CD14-positive monocyte (primary cell): Measurements from ENCODE around the gene MYL6B. TPM values are rescaled to one million over a fixed set of nuclear protein-coding genes. Genes with fewer than 3 reads are reported as not detected.

Experiments used
- DNase-seq, 3 donors: peaks; one replicate each; pipeline ENCODE4 v3.0.0-alpha.2; 2011 to 2022
- H2AFZ ChIP-seq: 2 replicates; pipeline ENCODE4 v1.6.0; 2012; ENCODE audit warnings: mild to moderate bottlenecking, low read depth, low read length, inconsistent platforms; ENCODE audit not compliant: insufficient read depth, poor library complexity, severe bottlenecking
- H3K27ac ChIP-seq, 2 donors: 1 replicate in 1 of 2; 2 replicates in 1 of 2; pipeline ENCODE4 v1.5.1; 2012 to 2013; ENCODE audit warnings: low read length in 2 of 2, control low read depth in 1 of 2, inconsistent platforms in 1 of 2, low read depth in 1 of 2, mild to moderate bottlenecking in 1 of 2
- H3K27me3 ChIP-seq, 2 donors: one replicate each; pipeline versions ENCODE4 v1.6.0 to v1.6.1; 2011 to 2013; ENCODE audit warnings: low read length in 2 of 2; ENCODE audit not compliant: control insufficient read depth in 2 of 2, insufficient read depth in 2 of 2
- H3K36me3 ChIP-seq, 2 donors: replicated peaks in 1 of 2; 1 replicate in 1 of 2; 2 replicates in 1 of 2; pipeline versions ENCODE4 v1.5.1 to v1.6.1; 2012 to 2013; ENCODE audit warnings: low read length in 2 of 2, control low read depth in 1 of 2, inconsistent platforms in 1 of 2, mild to moderate bottlenecking in 1 of 2; ENCODE audit not compliant: insufficient read depth in 2 of 2, control insufficient read depth in 1 of 2
- H3K4me1 ChIP-seq, 2 donors: 1 replicate in 1 of 2; 2 replicates in 1 of 2; pipeline versions ENCODE4 v1.5.1 to v1.6.1; 2012 to 2013; ENCODE audit warnings: low read length in 2 of 2, control low read depth in 1 of 2, inconsistent platforms in 1 of 2, mild to moderate bottlenecking in 1 of 2, moderate library complexity in 1 of 2; ENCODE audit not compliant: insufficient read depth in 2 of 2, control insufficient read depth in 1 of 2
- H3K4me2 ChIP-seq: replicated peaks from 2 replicates; pipeline ENCODE3; 2012; ENCODE audit warnings: low read length, moderate library complexity, mild to moderate bottlenecking; ENCODE audit not compliant: poor library complexity, severe bottlenecking; ENCODE audit errors: extremely low read depth
- H3K4me3 ChIP-seq, 3 experiments: fragments of 200-600 bp in 1 of 3; sonication (generic) in 1 of 3; replicated peaks in 1 of 3; 1 replicate in 2 of 3; 2 replicates in 1 of 3; pipeline ENCODE4 v1.5.1; 2011 to 2013; ENCODE audit warnings: low read length in 3 of 3, mild to moderate bottlenecking in 3 of 3, control low read depth in 2 of 3, low read depth in 2 of 3, inconsistent platforms in 1 of 3, moderate library complexity in 1 of 3
- H3K79me2 ChIP-seq: 2 replicates; pipeline ENCODE4 v1.6.0; 2012; ENCODE audit warnings: mild to moderate bottlenecking, control low read depth, inconsistent platforms, low read length, moderate library complexity; ENCODE audit not compliant: insufficient read depth
- H3K9ac ChIP-seq: 2 replicates; pipeline ENCODE4 v1.6.0; 2017; ENCODE audit warnings: low read length, mild to moderate bottlenecking; ENCODE audit not compliant: insufficient read depth, poor library complexity, severe bottlenecking
- H3K9me3 ChIP-seq, 2 donors: replicated peaks in 1 of 2; 1 replicate in 1 of 2; 2 replicates in 1 of 2; pipeline versions ENCODE4 v1.5.1 to v1.6.1; 2012 to 2013; ENCODE audit warnings: low read length in 2 of 2, control low read depth in 1 of 2; ENCODE audit not compliant: control insufficient read depth in 1 of 2, insufficient read depth in 1 of 2
- H4K20me1 ChIP-seq: 2 replicates; pipeline ENCODE4 v1.6.0; 2012; ENCODE audit warnings: mild to moderate bottlenecking, low read length, control low read depth, moderate library complexity; ENCODE audit not compliant: insufficient read depth
- H3K27ac Mint-ChIP-seq, 7 donors: one replicate each; pipeline ENCODE4 v1.8.0; 2020; ENCODE audit warnings: mild to moderate bottlenecking in 7 of 7, mixed read lengths in 7 of 7, moderate library complexity in 6 of 7, inconsistent platforms in 2 of 7
- H3K27me3 Mint-ChIP-seq, 3 donors: one replicate each; pipeline ENCODE4 v1.8.0; 2021 to 2022; ENCODE audit warnings: low read depth in 3 of 3, mild to moderate bottlenecking in 3 of 3, mixed read lengths in 3 of 3, moderate library complexity in 3 of 3, inconsistent platforms in 1 of 3
- H3K36me3 Mint-ChIP-seq, 2 donors: one replicate each; pipeline ENCODE4 v1.8.0; 2020; ENCODE audit warnings: mixed read lengths in 2 of 2, inconsistent platforms in 1 of 2, mild to moderate bottlenecking in 1 of 2
- H3K4me1 Mint-ChIP-seq: one replicate; pipeline ENCODE4 v1.8.0; 2020; ENCODE audit warnings: mild to moderate bottlenecking, mixed read lengths
- H3K4me3 Mint-ChIP-seq, 2 donors: one replicate each; pipeline ENCODE4 v1.8.0; 2020; ENCODE audit warnings: mild to moderate bottlenecking in 2 of 2, mixed read lengths in 2 of 2, moderate library complexity in 1 of 2
- H3K9me3 Mint-ChIP-seq, 7 donors: one replicate each; pipeline ENCODE4 v1.8.0; 2020 to 2022; ENCODE audit warnings: mixed read lengths in 7 of 7, mild to moderate bottlenecking in 6 of 7, moderate library complexity in 6 of 7, inconsistent platforms in 2 of 7
- CTCF ChIP-seq: fragments of 200-600 bp; IDR thresholded peaks from one replicate; pipeline ENCODE4 v1.8.0; 2022; ENCODE audit warnings: antibody characterized with exemption, mild to moderate bottlenecking
- whole genome bisulfite sequencing: methylation state at CpG from one replicate; pipeline ENCODE4 v1.1.5; 2013; ENCODE audit warnings: missing lambda C conversion rate; ENCODE audit not compliant: insufficient coverage; 5-methylcytosine and 5-hydroxymethylcytosine counted together
- intact Hi-C, 2 donors: fragments of 100-400 bp; cut with micrococcal nuclease; formaldehyde crosslinking; loops; one replicate each; pipeline versions ENCODE4 v1.15.0 to v1.15.1; 2023
- polyA plus RNA-seq, 3 donors: library from polyadenylated mRNA; depleted of rRNA in 1 of 3; unstranded in 2 of 3; stranded (reverse) in 1 of 3; fragments of 300-500 nt in 2 of 3; fragments of >200 nt in 1 of 3; fragmentation: Illumina TruSeq in 2 of 3; gene quantifications; 1 replicate in 2 of 3; 2 replicates in 1 of 3; pipeline ENCODE4 v1.2.3, GENCODE V29; 2012 to 2021

The MYL6B gene
- polyA plus RNA-seq, 3 donors, result 2.7 to 4.3 (median 4.1) TPM

GRCh38 chr12:56163533-56164344 is 11.4 kb downstream of the MYL6B start:
- Mint-ChIP-seq H3K4me3 (no peak overlapping the region), H3K4me1 (peaks cover 28% of the 10 kb centered on the region), H3K27me3 (peaks cover 0 to 3% (median 0%) of the 10 kb centered on the region in 3 donors), H3K9me3 (no peaks in the 10 kb centered on the region), H3K27ac (peak overlapping the region in 4 of 7 donors; percentile 41 to 73 (median 64)), H3K36me3 (peaks cover 71 to 88% of the 10 kb centered on the region in 2 donors)
- intact Hi-C loops, result loop anchor here in 1 of 2 donors (5.0 kb wide), 1 partner anchor 36 kb away; the partner anchor contains the start of gene ESYT1
- H2AFZ ChIP-seq, result no peak overlapping the region
- no peaks in the 10 kb centered on the region for H3K27me3 ChIP-seq
- peaks cover 37% of the 10 kb centered on the region for H3K79me2 ChIP-seq
- peak overlapping the region in 1 of 2 donors; percentile 23 for H3K27ac ChIP-seq
- peaks cover 74% of the 10 kb centered on the region for H4K20me1 ChIP-seq
- H3K4me3 ChIP-seq, result no peak overlapping the region
- TF ChIP-seq CTCF, result no peak
- no peak for DNase-seq
- no peak overlapping the region for H3K9ac ChIP-seq
- WGBS, result 92% methylated on average over 5 of the region's 11 CpGs
- H3K36me3 ChIP-seq, result peaks cover 73 to 88% of the 10 kb centered on the region in 2 donors
- no peak overlapping the region for H3K4me2 ChIP-seq
- no peaks in the 10 kb centered on the region for H3K9me3 ChIP-seq
- peaks cover 26 to 28% of the 10 kb centered on the region in 2 donors for H3K4me1 ChIP-seq

GRCh38 chr12:56164345-56164729 is 11.9 kb downstream of the MYL6B start:
- Histone ChIP-seq H4K20me1 (peaks cover 68% of the 10 kb centered on the region), H3K36me3 (peaks cover 77 to 94% of the 10 kb centered on the region in 2 donors), H3K79me2 (peaks cover 31% of the 10 kb centered on the region), H3K9me3 (no peaks in the 10 kb centered on the region), H3K4me2 (no peak overlapping the region), H3K9ac (no peak overlapping the region), H3K4me1 (peaks cover 22% of the 10 kb centered on the region in 2 donors), H3K4me3 (no peak overlapping the region), H3K27ac (no peak overlapping the region), H3K27me3 (no peaks in the 10 kb centered on the region), H2AFZ (no peak overlapping the region)
- TF ChIP-seq CTCF, result no peak
- intact Hi-C loops, result loop anchor here in 1 of 2 donors (5.0 kb wide), 1 partner anchor 37 kb away; the partner anchor contains the start of gene ESYT1
- H3K27me3 Mint-ChIP-seq, result peaks cover 0 to 4% (median 0%) of the 10 kb centered on the region in 3 donors
- H3K4me1 Mint-ChIP-seq, result peaks cover 24% of the 10 kb centered on the region
- peaks cover 77 to 94% of the 10 kb centered on the region in 2 donors for H3K36me3 Mint-ChIP-seq
- no peak overlapping the region for H3K4me3 Mint-ChIP-seq
- H3K27ac Mint-ChIP-seq, result peak overlapping the region in 3 of 7 donors; percentile 19 to 58 (median 23)
- WGBS, result 98% methylated on average over 16 of the region's 17 CpGs
- DNase-seq, result no peak
- no peaks in the 10 kb centered on the region for H3K9me3 Mint-ChIP-seq
